Heart left ventricle (tissue), 16 donors: Measurements from ENCODE around the gene POGK. TPM values are rescaled to one million over a fixed set of nuclear protein-coding genes. Genes with fewer than 3 reads are reported as not detected.
A peak's percentile ranks its signal among the peaks of the same experiment; 100 is the strongest.
"Not testable (repeated sequence)": the region's sequence is repeated elsewhere in the genome, so short reads cannot be mapped to it uniquely, and the experiment has no call there.

Source experiments
- ATAC-seq, 4 donors: fragments of 200-7000 bp; cut with Tn5 transposase; one replicate each; pipeline ENCODE4 v1.9.1; 2020 to 2022; ENCODE audit warnings: moderate library complexity in 4 of 4, mild to moderate bottlenecking in 3 of 4, moderate number of reproducible peaks in 1 of 4
- DNase-seq, 5 donors: peaks; one replicate each; pipeline ENCODE4 v3.0.0-alpha.2; 2020
- H3K27ac ChIP-seq, 12 donors: fragments of 200-600 bp; sonication (generic) in 4 of 12; one replicate each; pipeline versions ENCODE4 v1.5.0 to v1.8.0; 2016 to 2022; ENCODE audit warnings: mild to moderate bottlenecking in 2 of 12
- H3K27me3 ChIP-seq, 9 donors: fragments of 200-600 bp; sonication (generic) in 2 of 9; one replicate each; pipeline versions ENCODE4 v1.5.1 to v1.8.0; 2016 to 2022; ENCODE audit warnings: mild to moderate bottlenecking in 3 of 9
- H3K36me3 ChIP-seq, 9 donors: fragments of 200-600 bp; sonication (generic) in 2 of 9; one replicate each; pipeline versions ENCODE4 v1.5.0 to v1.8.0; 2018 to 2022; ENCODE audit warnings: mild to moderate bottlenecking in 2 of 9
- H3K4me1 ChIP-seq, 12 donors: fragments of 200-600 bp; sonication (generic) in 4 of 12; one replicate each; pipeline versions ENCODE4 v1.5.0 to v1.8.0; 2016 to 2022; ENCODE audit warnings: mild to moderate bottlenecking in 3 of 12
- H3K4me3 ChIP-seq, 12 donors: fragments of 200-600 bp; sonication (generic) in 4 of 12; one replicate each; pipeline versions ENCODE4 v1.5.0 to v1.8.0; 2017 to 2022; ENCODE audit warnings: mild to moderate bottlenecking in 9 of 12, moderate library complexity in 4 of 12
- H3K9me3 ChIP-seq, 12 donors: fragments of 200-600 bp; sonication (generic) in 4 of 12; one replicate each; pipeline versions ENCODE4 v1.5.0 to v1.8.0; 2016 to 2022; ENCODE audit warnings: mild to moderate bottlenecking in 1 of 12
- CTCF ChIP-seq, 12 donors: fragments of 200-600 bp; sonication (generic) in 4 of 12; IDR thresholded peaks; one replicate each; pipeline versions ENCODE4 v1.5.0 to v1.8.0; 2018 to 2022; ENCODE audit warnings: antibody characterized with exemption in 12 of 12, mild to moderate bottlenecking in 5 of 12
- POLR2A ChIP-seq, 2 donors: fragments of 450-650 bp; IDR thresholded peaks; one replicate each; pipeline ENCODE4 v1.6.1; 2017; ENCODE audit warnings: antibody characterized with exemption in 2 of 2, mild to moderate bottlenecking in 2 of 2, moderate library complexity in 2 of 2
- WGBS, 4 donors: extraction: QIAGEN DNeasy Blood & Tissue Kit in 2 of 4; methylation state at CpG; one replicate each; pipeline versions ENCODE4 v1.1.5 to v1.1.7; 2013 to 2018; 5-methylcytosine and 5-hydroxymethylcytosine counted together
- intact Hi-C, 10 donors: fragments of 100-400 bp; cut with DNase I; formaldehyde crosslinking; loops; one replicate each; pipeline versions ENCODE4 v1.11.1 to v1.14.2; 2022
- polyA plus RNA-seq, 2 donors: library from polyadenylated mRNA; stranded (reverse); fragments of 200-250 nt; gene quantifications; one replicate each; pipeline ENCODE4 v1.2.3, GENCODE V29; 2013
- total RNA-seq, 9 donors: library from RNA; depleted of rRNA in 2 of 9; stranded (reverse); fragments of >200 nt in 2 of 9; fragmentation: NEBNext Ultra II Directional in 3 of 9; extraction: Animal tissue kit (Norgen Biotek cat#: 25700) in 3 of 9; gene quantifications; one replicate each; pipeline versions ENCODE4 v1.1.0 to v1.2.4, GENCODE V29; 2016 to 2023
- donor health status: ischemic (EF 13 %, LVEDD 7.1; RV severe dilation, severe dysfunction).
- donor health status: healthy with polysubstance abuse.
- donor health status: DM: no; HTN: yes; CAD: no.
- donor health status: DM: no; HTN: no; CAD: no.
- donor health status: ischemic (EF 25% LVEDD 6.9; RV normal size, moderate dysfunction).
- donor health status: ischemic (EF 25% LVEDD 5.7; RV mildly dilated, moderate dysfunction).
- donor health status: healthy.
- donor health status: DM: yes; HTN: yes; CAD: no.
- donor health status: ischemic (EF 35%, LVEDD 5.7; RV mildly dilated, moderate dysfunction).
- donor health status: nonischemic (EF 11% LVEDD 7.7; RV severe dilation, severe dysfunction).
- donor health status: DM: yes; HTN: yes; CAD: no.
- donor health status: PGD.
- donor health status: ischemic (EF 29% LVEDD 5.4; RV normal size, mild dysfunction).
- donor health status: nonischemic (EF 23%, LVEDD 6.1; RV moderate dilation, normal function).

Gene POGK
- total and polyA plus RNA-seq, 11 donors: 6.0 to 20.8 (median 14.5) TPM

GRCh38 chr1:166822385-166822784 is 16.9 kb upstream of the POGK start:
- Histone ChIP-seq H3K27ac (no peak overlapping the region), H3K4me3 (no peak overlapping the region), H3K9me3 (peaks cover 0 to 18% (median 0%) of the 10 kb centered on the region in 12 donors), H3K4me1 (no peaks in the 10 kb centered on the region), H3K27me3 (no peaks in the 10 kb centered on the region), H3K36me3 (no peaks in the 10 kb centered on the region)
- TF ChIP-seq CTCF (IDR thresholded peaks at IDR 0.05) (peak in 5 of 12 donors; percentile 9 to 21 (median 14)), POLR2A (IDR thresholded peaks at IDR 0.05) (no peak)
- 60 to 64% (median 62%) methylated on average over 7 of the region's 7 CpGs for WGBS, 4 donors
- ATAC-seq (no peak), DNase-seq (no peak)
- intact Hi-C loops: no loop called here

GRCh38 chr1:166827426-166827825 is 11.8 kb upstream of the POGK start:
- Histone ChIP-seq H3K4me3 (no peak overlapping the region), H3K4me1 (no peaks in the 10 kb centered on the region), H3K9me3 (peaks cover 0 to 29% (median 15%) of the 10 kb centered on the region in 12 donors), H3K36me3 (no peaks in the 10 kb centered on the region), H3K27ac (no peak overlapping the region), H3K27me3 (no peaks in the 10 kb centered on the region)
- intact Hi-C loops: no loop called here
- DNase-seq: no peak
- no peak for TF ChIP-seq POLR2A (IDR thresholded peaks at IDR 0.05)
- TF ChIP-seq CTCF (IDR thresholded peaks at IDR 0.05): no peak
- ATAC-seq: no peak

GRCh38 chr1:166829762-166830161 is 9.5 kb upstream of the POGK start:
- H3K27me3 ChIP-seq, ATAC-seq: not testable (repeated sequence)
- WGBS, 4 donors: 50 to 76% (median 64%) methylated on average over 1 of the region's 1 CpG

GRCh38 chr1:166836733-166837132 is 2.5 kb upstream of the POGK start:
- DNase-seq: no peak
- 95 to 97% (median 97%) methylated on average over 4 of the region's 4 CpGs for WGBS, 4 donors

More at GRCh38 chr1:166829762-166830161, 9.5 kb upstream of the POGK start:
- DNase-seq, H3K4me1 ChIP-seq, H3K27ac ChIP-seq, H3K4me3 ChIP-seq, intact Hi-C loops, H3K36me3 ChIP-seq: not testable (repeated sequence)
- H3K9me3 ChIP-seq: peaks cover 0 to 29% (median 15%) of the 10 kb centered on the region in 12 donors

More at GRCh38 chr1:166836733-166837132, 2.5 kb upstream of the POGK start:
- no peak for TF ChIP-seq POLR2A (IDR thresholded peaks at IDR 0.05)
- TF ChIP-seq CTCF (IDR thresholded peaks at IDR 0.05): no peak
- Histone ChIP-seq H3K27me3 (no peaks in the 10 kb centered on the region), H3K36me3 (peaks cover 0 to 10% (median 8%) of the 10 kb centered on the region in 9 donors), H3K27ac (no peak overlapping the region), H3K9me3 (no peaks in the 10 kb centered on the region), H3K4me3 (no peak overlapping the region), H3K4me1 (peaks cover 4 to 30% (median 26%) of the 10 kb centered on the region in 12 donors)
- intact Hi-C loops: loop anchor here in 1 of 10 donors (5.0 kb wide), 1 partner anchor 41 kb away; the partner anchor contains the start of gene TADA1
- ATAC-seq: no peak
